PC-3 (cell line): Measurements from ENCODE around the gene RPL19. TPM values are rescaled to one million over a fixed set of nuclear protein-coding genes. Genes with fewer than 3 reads are reported as not detected.

Experiments
- ATAC-seq: fragments of 200-7000 bp; cut with Tn5 transposase; 2 replicates; pipeline ENCODE4 v1.9.1; 2020; ENCODE audit warnings: mild to moderate bottlenecking, moderate library complexity
- BruUV-seq: library from RNA; stranded (reverse); fragments of 400-500 nt; replicated peaks from 2 replicates; lab custom pipeline; 2021; lab: Mats Ljungman, UMichigan
- CTCF ChIA-PET: fragments of 300-600 bp; sonication (Branson Sonifier 250); formaldehyde crosslinking; loops from one replicate; lab custom pipeline; 2022; ENCODE audit warnings: antibody characterized with exemption; lab: Charles Lee
- POLR2A ChIA-PET: fragments of 300-600 bp; sonication (Branson Sonifier 250); formaldehyde crosslinking; loops from one replicate; lab custom pipeline; 2022; ENCODE audit warnings: antibody characterized with exemption; ENCODE audit not compliant: unreplicated experiment; lab: Charles Lee
- DNase-seq: peaks from one replicate; pipeline ENCODE4 v3.0.0-alpha.2; 2015
- H2AFZ ChIP-seq: fragments of 300-600 bp; sonication (generic); 2 replicates; pipeline ENCODE4 v1.6.0; 2016; ENCODE audit warnings: antibody characterized with exemption, low read length
- H3F3A ChIP-seq: fragments of 300-600 bp; sonication (generic); one replicate; pipeline ENCODE4 v1.6.0; 2017; ENCODE audit warnings: antibody characterized with exemption, low read length, control low read depth, mild to moderate bottlenecking; ENCODE audit not compliant: unreplicated experiment
- H3K27ac ChIP-seq: fragments of 300-600 bp; sonication (generic); 2 replicates; pipeline ENCODE4 v1.5.1; 2016; ENCODE audit warnings: mild to moderate bottlenecking, low read length
- H3K27me3 ChIP-seq: fragments of 300-600 bp; sonication (generic); 2 replicates; pipeline ENCODE4 v1.6.1; 2016; ENCODE audit warnings: low read length, mixed read lengths
- H3K36me3 ChIP-seq: fragments of 300-600 bp; sonication (generic); 2 replicates; pipeline ENCODE4 v1.6.1; 2016; ENCODE audit warnings: low read depth, mixed run types, low read length, mixed read lengths
- H3K4me1 ChIP-seq: fragments of 300-600 bp; sonication (generic); 2 replicates; pipeline ENCODE4 v1.5.1; 2016; ENCODE audit warnings: low read length; ENCODE audit not compliant: insufficient read depth
- H3K4me2 ChIP-seq: fragments of 300-600 bp; sonication (generic); 2 replicates; pipeline ENCODE4 v1.6.0; 2016; ENCODE audit warnings: low read length
- H3K4me3 ChIP-seq: fragments of 300-600 bp; sonication (generic); 2 replicates; pipeline ENCODE4 v1.5.1; 2016; ENCODE audit warnings: mild to moderate bottlenecking, low read length, mixed read lengths
- H3K79me2 ChIP-seq: fragments of 300-600 bp; sonication (generic); 2 replicates; pipeline ENCODE4 v1.6.1; 2017; ENCODE audit warnings: low read length, mixed read lengths
- H3K9ac ChIP-seq: fragments of 300-600 bp; sonication (generic); 2 replicates; pipeline ENCODE4 v1.6.0; 2016; ENCODE audit warnings: mild to moderate bottlenecking, low read length
- H3K9me2 ChIP-seq: fragments of 300-600 bp; sonication (generic); replicated peaks from 2 replicates; pipeline ENCODE4 v1.6.1; 2016; ENCODE audit warnings: mixed run types, low read length, mixed read lengths
- H3K9me3 ChIP-seq: fragments of 300-600 bp; sonication (generic); 2 replicates; pipeline ENCODE4 v1.6.1; 2016; ENCODE audit warnings: low read length, mixed read lengths
- H4K20me1 ChIP-seq: fragments of 300-600 bp; sonication (generic); 2 replicates; pipeline ENCODE4 v1.6.1; 2016; ENCODE audit warnings: low read length, mixed read lengths
- CTCF ChIP-seq: fragments of 300-600 bp; sonication (generic); conservative IDR thresholded peaks from 2 replicates; pipeline ENCODE4 v1.5.1; 2017; ENCODE audit warnings: antibody characterized with exemption, low read depth, mild to moderate bottlenecking, low read length
- EZH2 ChIP-seq: fragments of 300-600 bp; sonication (generic); IDR thresholded peaks from one replicate; pipeline ENCODE4 v1.6.1; 2017; ENCODE audit warnings: antibody characterized with exemption, mild to moderate bottlenecking, low read length; ENCODE audit not compliant: unreplicated experiment
- EZH2phosphoT487 ChIP-seq: fragments of 300-600 bp; sonication (generic); IDR thresholded peaks from 2 replicates; pipeline ENCODE4 v1.6.1; 2018; ENCODE audit warnings: mild to moderate bottlenecking, antibody characterized with exemption, low read length, borderline replicate concordance
- intact Hi-C: fragments of 100-400 bp; cut with micrococcal nuclease; formaldehyde crosslinking; loops from 2 replicates; pipeline ENCODE4 v1.9.0; 2023
- total RNA-seq: library from RNA; depleted of rRNA; stranded (reverse); fragments of >200 nt; gene quantifications from 2 replicates; pipeline ENCODE4 v1.2.3, GENCODE V29; 2014

Gene RPL19
- total RNA-seq, 1 experiment from 2014 or later = 2,509 TPM

GRCh38 chr17:39224778-39225307 is 24.8 kb downstream of the RPL19 start:
- no peak for DNase-seq
- H3K4me3 ChIP-seq = no peak overlapping the region
- H3K27ac ChIP-seq = no peak overlapping the region
- H3K36me3 ChIP-seq = no peaks in the 10 kb centered on the region
- no peak for ATAC-seq
- no peak overlapping the region for H3K9ac ChIP-seq
- no peaks in the 10 kb centered on the region for H3K27me3 ChIP-seq
- POLR2A ChIA-PET = no interaction called here
- no peaks in the 10 kb centered on the region for H3K9me2 ChIP-seq
- no peaks in the 10 kb centered on the region for H3F3A ChIP-seq
- CTCF ChIA-PET = no interaction called here
- no peaks in the 10 kb centered on the region for H3K9me3 ChIP-seq
- H3K4me1 ChIP-seq = no peaks in the 10 kb centered on the region
- no peak for TF ChIP-seq EZH2
- TF ChIP-seq EZH2phosphoT487 = no peak
- no peak for TF ChIP-seq CTCF
- no peaks in the 10 kb centered on the region for H3K79me2 ChIP-seq
- no peaks in the 10 kb centered on the region for H4K20me1 ChIP-seq
- H2AFZ ChIP-seq = no peak overlapping the region
- no TSS peak for BruUV-seq
- no peak overlapping the region for H3K4me2 ChIP-seq
- intact Hi-C loops = no loop called here

- no peak within 1 kb of the TSS for H3K4me2 ChIP-seq
- BruUV-seq = no TSS peak
- POLR2A ChIA-PET = no interaction called here
Measured at GRCh38 chr17:39225308-39225958, 25.4 kb downstream of the RPL19 start, which contains the start of gene STAC2. STAC2 (minus strand) TSS chr17:39225945; CDS start chr17:39225502, 443 bp downstream.

More at GRCh38 chr17:39225308-39225958, 25.4 kb downstream of the RPL19 start, which contains the start of gene STAC2:
- Histone ChIP-seq H3K27me3 (no peaks in the 10 kb centered on the region), H3F3A (no peaks in the 10 kb centered on the region), H3K27ac (no peak within 1 kb of the TSS), H3K36me3 (no peaks in the 10 kb centered on the region), H4K20me1 (no peaks in the 10 kb centered on the region), H3K9ac (no peak within 1 kb of the TSS), H3K4me1 (no peaks in the 10 kb centered on the region), H3K9me2 (no peaks in the 10 kb centered on the region), H2AFZ (no peak within 1 kb of the TSS), H3K79me2 (no peaks in the 10 kb centered on the region), H3K9me3 (no peaks in the 10 kb centered on the region), H3K4me3 (no peak within 1 kb of the TSS)
- CTCF ChIA-PET = no interaction called here
- DNase-seq (no peak), ATAC-seq (no peak)
- TF ChIP-seq EZH2 (no peak), EZH2phosphoT487 (no peak), CTCF (no peak)
- intact Hi-C loops = no loop called here
